Naive thymus-derived CD4-positive, alpha-beta T cell (primary cell): ENCODE measurements around the gene CACNA1S. TPM values are rescaled to one million over a fixed set of nuclear protein-coding genes. Genes with fewer than 3 reads are reported as not detected.

ENCODE experiments used
- ATAC-seq: fragments of 150-1000 bp; cut with Tn5 transposase; 2 replicates; pipeline ENCODE4 v1.10.0; 2021; ENCODE audit warnings: mild to moderate bottlenecking, moderate library complexity
- CTCF ChIA-PET: fragments of 350-600 bp; sonication (Branson Sonifier 250); formaldehyde crosslinking; loops from one replicate; lab custom pipeline; 2021; ENCODE audit warnings: antibody characterized with exemption; lab: Charles Lee
- POLR2A ChIA-PET: fragments of 350-600 bp; sonication (Branson Sonifier 250); formaldehyde crosslinking; loops from one replicate; lab custom pipeline; 2021; ENCODE audit warnings: antibody characterized with exemption, inconsistent platforms; lab: Charles Lee
- DNase-seq, 9 donors: peaks; one replicate each; pipeline versions ENCODE4 v3.0.0 to v3.0.0-alpha.2; 2020 to 2022; ENCODE audit warnings: mixed read lengths in 1 of 9
- H3K27ac ChIP-seq: one replicate; pipeline ENCODE4 v1.7.0; 2013; ENCODE audit warnings: mild to moderate bottlenecking, low read depth, low read length, moderate library complexity
- H3K27me3 ChIP-seq, 2 donors: one replicate each; pipeline ENCODE4 v1.7.0; 2013; ENCODE audit warnings: low read length in 2 of 2, mild to moderate bottlenecking in 2 of 2, moderate library complexity in 2 of 2; ENCODE audit not compliant: control insufficient read depth in 2 of 2, insufficient read depth in 2 of 2
- H3K36me3 ChIP-seq, 3 experiments: 1 replicate in 2 of 3; 2 replicates in 1 of 3; pipeline ENCODE4 v1.7.0; 2013; ENCODE audit warnings: low read length in 3 of 3, mild to moderate bottlenecking in 3 of 3, moderate library complexity in 1 of 3; ENCODE audit not compliant: insufficient read depth in 3 of 3, control insufficient read depth in 2 of 3
- H3K4me1 ChIP-seq, 2 donors: one replicate each; pipeline ENCODE4 v1.7.0; 2013; ENCODE audit warnings: low read length in 2 of 2, mild to moderate bottlenecking in 2 of 2, moderate library complexity in 1 of 2; ENCODE audit not compliant: control insufficient read depth in 2 of 2, insufficient read depth in 2 of 2
- H3K4me3 ChIP-seq: 2 replicates; pipeline ENCODE4 v1.7.0; 2013; ENCODE audit warnings: mild to moderate bottlenecking, low read length
- H3K9me3 ChIP-seq, 3 experiments: 1 replicate in 2 of 3; 2 replicates in 1 of 3; pipeline ENCODE4 v1.7.0; 2013; ENCODE audit warnings: low read length in 3 of 3; ENCODE audit not compliant: control insufficient read depth in 2 of 3
- H3K27ac Mint-ChIP-seq, 9 donors: one replicate each; pipeline ENCODE4 v1.8.0; 2020 to 2022; ENCODE audit warnings: mixed read lengths in 9 of 9, mild to moderate bottlenecking in 8 of 9, moderate library complexity in 5 of 9, inconsistent platforms in 2 of 9
- H3K27me3 Mint-ChIP-seq, 5 donors: one replicate each; pipeline ENCODE4 v1.8.0; 2021 to 2022; ENCODE audit warnings: mixed read lengths in 5 of 5, mild to moderate bottlenecking in 1 of 5
- H3K36me3 Mint-ChIP-seq, 5 donors: one replicate each; pipeline ENCODE4 v1.8.0; 2020 to 2022; ENCODE audit warnings: mixed read lengths in 5 of 5, mild to moderate bottlenecking in 3 of 5, inconsistent platforms in 1 of 5
- H3K4me1 Mint-ChIP-seq, 7 donors: one replicate each; pipeline ENCODE4 v1.8.0; 2020 to 2022; ENCODE audit warnings: mixed read lengths in 7 of 7, mild to moderate bottlenecking in 3 of 7, inconsistent platforms in 1 of 7
- H3K4me3 Mint-ChIP-seq, 10 donors: one replicate each; pipeline ENCODE4 v1.8.0; 2020 to 2022; ENCODE audit warnings: mild to moderate bottlenecking in 10 of 10, mixed read lengths in 10 of 10, moderate library complexity in 6 of 10, inconsistent platforms in 2 of 10
- H3K9me3 Mint-ChIP-seq, 11 donors: one replicate each; pipeline ENCODE4 v1.8.0; 2020 to 2022; ENCODE audit warnings: mixed read lengths in 11 of 11, mild to moderate bottlenecking in 4 of 11, inconsistent platforms in 1 of 11, moderate library complexity in 1 of 11
- intact Hi-C, 2 donors: fragments of 100-400 bp; cut with micrococcal nuclease; formaldehyde crosslinking; loops; one replicate each; pipeline ENCODE4 v1.15.1; 2023
- polyA plus RNA-seq, 2 donors: library from polyadenylated mRNA; unstranded; fragments of 300-500 nt; fragmentation: Illumina TruSeq; gene quantifications; one replicate each; pipeline ENCODE4 v1.2.3, GENCODE V29; 2021
- total RNA-seq, 6 experiments: library from RNA in 5 of 6; stranded (reverse) in 5 of 6; gene quantifications; 1 replicate in 5 of 6; 2 replicates in 1 of 6; pipeline ENCODE4 v1.2.3 and lab custom pipeline; 2021 to 2026

CACNA1S gene
- total and polyA plus RNA-seq, 7 experiments from 2014 or later = not detected

GRCh38 chr1:201100169-201100930 is 11.9 kb downstream of the CACNA1S start:
- H3K4me3 Mint-ChIP-seq = no peak overlapping the region
- H3K36me3 Mint-ChIP-seq = no peaks in the 10 kb centered on the region
- no peaks in the 10 kb centered on the region for H3K27me3 ChIP-seq
- H3K9me3 Mint-ChIP-seq = peaks cover 0 to 3% (median 0%) of the 10 kb centered on the region in 11 donors
- H3K27ac ChIP-seq = no peak overlapping the region
- no peak overlapping the region for H3K4me3 ChIP-seq
- H3K4me1 ChIP-seq = no peaks in the 10 kb centered on the region
- ChIA-PET CTCF (interaction anchor here (0.7 kb wide), 1 partner anchor 38 kb away, joined by 3 read pairs; no protein-coding TSS in a partner anchor), POLR2A (interaction anchor here (0.6 kb wide), 1 partner anchor 129 kb away, joined by 3 read pairs; no protein-coding TSS in a partner anchor)
- H3K27me3 Mint-ChIP-seq = peaks cover 0 to 6% (median 0%) of the 10 kb centered on the region in 5 donors
- DNase-seq (no peak), ATAC-seq (no peak)
- H3K9me3 ChIP-seq = no peaks in the 10 kb centered on the region
- intact Hi-C loops = no loop called here
- no peaks in the 10 kb centered on the region for H3K36me3 ChIP-seq
- no peaks in the 10 kb centered on the region for H3K4me1 Mint-ChIP-seq
- H3K27ac Mint-ChIP-seq = no peak overlapping the region

GRCh38 chr1:201098992-201099677 is 13.1 kb downstream of the CACNA1S start:
- H3K27me3 Mint-ChIP-seq = peaks cover 0 to 6% (median 0%) of the 10 kb centered on the region in 5 donors
- H3K27me3 ChIP-seq = no peaks in the 10 kb centered on the region
- no peaks in the 10 kb centered on the region for H3K4me1 Mint-ChIP-seq
- DNase-seq (no peak), ATAC-seq (no peak)
- intact Hi-C loops = no loop called here
- ChIA-PET CTCF (interaction anchor here (1.4 kb wide), 1 partner anchor 15 kb away, joined by 5 read pairs; no protein-coding TSS in a partner anchor), POLR2A (no interaction called here)
- H3K27ac ChIP-seq = no peak overlapping the region
- H3K4me3 Mint-ChIP-seq = no peak overlapping the region
- H3K4me3 ChIP-seq = no peak overlapping the region
- no peaks in the 10 kb centered on the region for H3K36me3 Mint-ChIP-seq
- no peaks in the 10 kb centered on the region for H3K4me1 ChIP-seq
- no peaks in the 10 kb centered on the region for H3K36me3 ChIP-seq
- no peaks in the 10 kb centered on the region for H3K9me3 ChIP-seq
- H3K27ac Mint-ChIP-seq = no peak overlapping the region
- peaks cover 0 to 3% (median 0%) of the 10 kb centered on the region in 11 donors for H3K9me3 Mint-ChIP-seq

GRCh38 chr1:201096977-201097856 is 15.0 kb downstream of the CACNA1S start:
- Mint-ChIP-seq H3K27ac (peak overlapping the region in 1 of 9 donors; percentile 11), H3K27me3 (peaks cover 0 to 6% (median 0%) of the 10 kb centered on the region in 5 donors)
- no peak for DNase-seq

GRCh38 chr1:201096041-201096461 is 16.2 kb downstream of the CACNA1S start:
- H3K9me3 ChIP-seq = no peaks in the 10 kb centered on the region
- DNase-seq (no peak), ATAC-seq (no peak)
- no peaks in the 10 kb centered on the region for H3K4me1 ChIP-seq
- Mint-ChIP-seq H3K27me3 (peaks cover 0 to 6% (median 0%) of the 10 kb centered on the region in 5 donors), H3K27ac (no peak overlapping the region), H3K4me3 (no peak overlapping the region), H3K4me1 (no peaks in the 10 kb centered on the region), H3K9me3 (peaks cover 0 to 3% (median 0%) of the 10 kb centered on the region in 11 donors), H3K36me3 (no peaks in the 10 kb centered on the region)
- no peak overlapping the region for H3K27ac ChIP-seq
- intact Hi-C loops = no loop called here
- no peaks in the 10 kb centered on the region for H3K36me3 ChIP-seq
- H3K27me3 ChIP-seq = no peaks in the 10 kb centered on the region
- ChIA-PET POLR2A (no interaction called here), CTCF (no interaction called here)
- H3K4me3 ChIP-seq = no peak overlapping the region

More at GRCh38 chr1:201096977-201097856, 15.0 kb downstream of the CACNA1S start:
- Mint-ChIP-seq H3K9me3 (peaks cover 0 to 3% (median 0%) of the 10 kb centered on the region in 11 donors), H3K36me3 (no peaks in the 10 kb centered on the region), H3K4me1 (no peaks in the 10 kb centered on the region), H3K4me3 (no peak overlapping the region)
- Histone ChIP-seq H3K4me3 (no peak overlapping the region), H3K4me1 (no peaks in the 10 kb centered on the region), H3K9me3 (no peaks in the 10 kb centered on the region), H3K27ac (no peak overlapping the region), H3K36me3 (no peaks in the 10 kb centered on the region), H3K27me3 (no peaks in the 10 kb centered on the region)
- POLR2A ChIA-PET = interaction anchor here (0.7 kb wide), 1 partner anchor 316 kb away, joined by 3 read pairs; no protein-coding TSS in a partner anchor
- CTCF ChIA-PET = no interaction called here
- ATAC-seq = no peak
- intact Hi-C loops = no loop called here

- ATAC-seq (no peak), DNase-seq (no peak)
- H3K4me1 Mint-ChIP-seq = no peaks in the 10 kb centered on the region
- H3K36me3 Mint-ChIP-seq = no peaks in the 10 kb centered on the region
- peaks cover 0 to 3% (median 0%) of the 10 kb centered on the region in 11 donors for H3K9me3 Mint-ChIP-seq
- ChIA-PET POLR2A (no interaction called here), CTCF (no interaction called here)
- H3K4me1 ChIP-seq = no peaks in the 10 kb centered on the region
- no peaks in the 10 kb centered on the region for H3K27me3 ChIP-seq
- H3K4me3 ChIP-seq = no peak overlapping the region
- no peak overlapping the region for H3K27ac ChIP-seq
- no peaks in the 10 kb centered on the region for H3K36me3 ChIP-seq
- intact Hi-C loops = no loop called here
- H3K9me3 ChIP-seq = no peaks in the 10 kb centered on the region
- peaks cover 0 to 6% (median 0%) of the 10 kb centered on the region in 5 donors for H3K27me3 Mint-ChIP-seq
- no peak overlapping the region for H3K4me3 Mint-ChIP-seq
- H3K27ac Mint-ChIP-seq = no peak overlapping the region
Observed at GRCh38 chr1:201095581-201095980, 16.6 kb downstream of the CACNA1S start.

- Mint-ChIP-seq H3K4me1 (no peaks in the 10 kb centered on the region), H3K4me3 (no peak overlapping the region), H3K27me3 (peaks cover 0 to 6% (median 0%) of the 10 kb centered on the region in 5 donors), H3K36me3 (no peaks in the 10 kb centered on the region), H3K9me3 (peaks cover 0 to 3% (median 0%) of the 10 kb centered on the region in 11 donors), H3K27ac (no peak overlapping the region)
- Histone ChIP-seq H3K4me3 (no peak overlapping the region), H3K27me3 (no peaks in the 10 kb centered on the region), H3K27ac (no peak overlapping the region), H3K4me1 (no peaks in the 10 kb centered on the region), H3K36me3 (no peaks in the 10 kb centered on the region), H3K9me3 (no peaks in the 10 kb centered on the region)
- POLR2A ChIA-PET = no interaction called here
- ATAC-seq (peak; percentile 22), DNase-seq (no peak)
- CTCF ChIA-PET = interaction anchor here (0.9 kb wide), 1 partner anchor 122 kb away, joined by 3 read pairs; no protein-coding TSS in a partner anchor
- intact Hi-C loops = no loop called here
Observed at GRCh38 chr1:201094832-201095231, 17.4 kb downstream of the CACNA1S start.
